ENCODE data around the gene TNK1.

The TNK1 gene

GRCh38 chr17:7429722-7430121 is 48.8 kb downstream of the TNK1 start:
- Mint-ChIP-seq H3K36me3 (ENCODE audit: low read depth) (no peaks in the 10 kb centered on the region), H3K9me3 (no peaks in the 10 kb centered on the region), H3K4me1 (no peaks in the 10 kb centered on the region), H3K27ac (no peak overlapping the region), H3K4me3 (no peak overlapping the region), H3K27me3 (ENCODE audit: low read depth) (peaks cover 5% of the 10 kb centered on the region)
- TF ChIP-seq CTCF (IDR thresholded peaks at IDR 0.05; ENCODE audit: unreplicated experiment in 3 of 3) = no peak

DNA sequence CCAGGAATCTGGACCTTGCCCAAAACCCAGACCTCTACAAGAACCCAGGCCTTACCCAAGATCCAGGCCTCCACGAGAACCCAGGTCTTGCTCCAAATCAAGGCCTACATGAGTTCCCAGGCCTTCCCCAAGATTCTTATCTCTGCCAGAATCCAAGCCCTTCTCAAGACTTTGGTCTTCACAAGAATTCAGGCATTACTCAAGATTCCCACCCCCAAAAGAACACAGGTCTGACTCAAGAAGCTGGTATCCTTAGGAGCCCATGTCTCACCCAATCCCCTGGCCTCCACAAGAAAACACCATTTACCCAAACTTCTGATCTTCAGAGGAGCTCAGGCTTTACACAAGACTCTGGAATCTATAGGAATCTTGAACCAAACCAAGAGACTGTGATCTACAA is 50.3 kb downstream of the TNK1 start:
- Mint-ChIP-seq H3K36me3 (ENCODE audit: low read depth) (no peaks in the 10 kb centered on the region), H3K4me3 (no peak overlapping the region), H3K9me3 (no peaks in the 10 kb centered on the region), H3K27ac (no peak overlapping the region), H3K27me3 (ENCODE audit: low read depth) (peaks cover 15% of the 10 kb centered on the region), H3K4me1 (peaks cover 8% of the 10 kb centered on the region)
- TF ChIP-seq CTCF (IDR thresholded peaks at IDR 0.05; ENCODE audit: unreplicated experiment in 3 of 3) = no peak

DNA sequence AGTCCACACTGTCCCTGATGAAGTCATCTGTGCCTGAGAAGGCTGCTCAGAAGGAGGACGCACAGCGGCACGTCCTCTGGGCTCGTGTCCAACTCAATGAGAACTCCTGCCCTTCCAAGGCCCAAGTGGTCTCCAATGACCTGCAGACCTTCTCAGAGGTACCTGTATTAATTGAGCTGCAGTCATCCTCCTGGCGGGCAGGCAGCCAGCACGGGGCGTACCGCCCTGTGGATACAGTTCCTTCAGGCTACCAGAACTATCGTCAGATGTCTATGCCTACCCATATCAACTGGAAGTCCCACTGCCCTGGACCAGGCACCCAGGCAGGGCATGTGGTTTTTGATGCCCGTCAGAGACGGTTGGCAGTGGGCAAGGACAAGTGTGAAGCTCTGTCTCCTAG is 51.4 kb downstream of the TNK1 start:
- Mint-ChIP-seq H3K9me3 (no peaks in the 10 kb centered on the region), H3K4me1 (peaks cover 8% of the 10 kb centered on the region), H3K4me3 (no peak overlapping the region), H3K36me3 (ENCODE audit: low read depth) (no peaks in the 10 kb centered on the region), H3K27ac (no peak overlapping the region), H3K27me3 (ENCODE audit: low read depth) (peaks cover 22% of the 10 kb centered on the region)
- no peak for TF ChIP-seq CTCF (IDR thresholded peaks at IDR 0.05; ENCODE audit: unreplicated experiment in 3 of 3)

- Mint-ChIP-seq H3K27ac (peak overlapping the region; percentile 78 to 91 (median 88)), H3K9me3 (no peaks in the 10 kb centered on the region), H3K36me3 (ENCODE audit: low read depth) (no peaks in the 10 kb centered on the region), H3K27me3 (ENCODE audit: low read depth) (peaks cover 22% of the 10 kb centered on the region), H3K4me1 (peaks cover 33% of the 10 kb centered on the region), H3K4me3 (peak overlapping the region; percentile 87 to 92 (median 91))
- peak in 1 of 3 experiments; percentile 12 for TF ChIP-seq CTCF (IDR thresholded peaks at IDR 0.05; ENCODE audit: unreplicated experiment in 3 of 3)
Measured at GRCh38 chr17:7435676-7436555, 55.0 kb downstream of the TNK1 start.

DNA sequence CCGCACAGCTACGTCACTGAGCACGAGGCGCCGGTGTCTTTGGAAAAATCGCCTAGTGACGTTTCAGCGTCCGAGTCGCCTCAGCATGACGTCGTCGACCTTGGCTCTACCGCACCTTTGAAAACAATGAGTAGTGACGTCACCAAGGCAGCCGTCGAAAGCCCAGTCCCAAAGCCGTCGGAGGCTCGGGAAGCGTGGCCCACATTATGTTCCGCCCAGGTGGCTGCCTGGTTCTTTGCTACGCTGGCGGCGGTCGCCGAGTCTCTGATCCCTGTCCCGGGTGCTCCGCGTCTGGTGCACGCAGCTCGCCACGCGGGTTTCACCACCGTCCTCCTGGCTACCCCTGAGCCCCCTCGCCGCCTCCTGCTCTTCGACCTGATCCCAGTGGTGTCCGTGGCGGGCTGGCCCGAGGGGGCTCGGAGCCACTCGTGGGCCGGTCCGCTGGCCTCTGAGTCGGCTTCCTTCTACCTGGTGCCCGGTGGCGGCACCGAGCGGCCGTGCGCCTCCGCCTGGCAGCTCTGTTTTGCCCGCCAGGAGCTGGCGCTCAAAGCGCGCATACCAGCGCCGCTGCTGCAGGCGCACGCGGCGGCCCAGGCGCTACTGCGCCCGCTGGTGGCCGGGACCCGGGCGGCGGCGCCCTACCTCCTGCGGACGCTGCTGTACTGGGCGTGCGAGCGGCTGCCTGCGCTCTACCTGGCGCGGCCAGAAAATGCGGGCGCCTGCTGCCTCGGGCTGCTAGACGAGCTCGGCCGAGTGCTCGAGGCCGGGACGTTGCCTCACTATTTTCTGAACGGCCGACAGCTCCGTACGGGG is 55.9 kb downstream of the TNK1 start:
- peak; percentile 70 to 91 (median 72) for TF ChIP-seq CTCF (IDR thresholded peaks at IDR 0.05; ENCODE audit: unreplicated experiment in 3 of 3)
- Mint-ChIP-seq H3K36me3 (ENCODE audit: low read depth) (no peaks in the 10 kb centered on the region), H3K4me3 (peak overlapping the region; percentile 87 to 92 (median 91)), H3K27ac (peak overlapping the region in 2 of 3 experiments; percentile 53 to 85), H3K27me3 (ENCODE audit: low read depth) (peaks cover 22% of the 10 kb centered on the region), H3K9me3 (no peaks in the 10 kb centered on the region), H3K4me1 (peaks cover 42% of the 10 kb centered on the region)
